Dermis blood vessel endothelial cell (primary cell): Measurements from ENCODE around the gene ARMC10. TPM values are rescaled to one million over a fixed set of nuclear protein-coding genes. Genes with fewer than 3 reads are reported as not detected.
"Not testable (repeated sequence)": the region's sequence is repeated elsewhere in the genome, so short reads cannot be mapped to it uniquely, and the experiment has no call there.

ENCODE experiments used
- DNase-seq: peaks from one replicate; pipeline ENCODE4 v3.0.0; 2010
- total RNA-seq: library from RNA; depleted of rRNA; stranded (reverse); fragments of >200 nt; gene quantifications from 2 replicates; pipeline ENCODE4 v1.2.3, GENCODE V29; 2014

The ARMC10 gene
- 29.7 and 36.8 TPM in 2 replicates for total RNA-seq

- peak; percentile 92 for DNase-seq
Measured at GRCh38 chr7:103074519-103075336, at the start of gene ARMC10, which contains the start of gene FBXL13. ARMC10 (plus strand) TSS chr7:103075140; CDS start chr7:103075273, 133 bp downstream. FBXL13 (minus strand) TSS chr7:103074796.

DNA sequence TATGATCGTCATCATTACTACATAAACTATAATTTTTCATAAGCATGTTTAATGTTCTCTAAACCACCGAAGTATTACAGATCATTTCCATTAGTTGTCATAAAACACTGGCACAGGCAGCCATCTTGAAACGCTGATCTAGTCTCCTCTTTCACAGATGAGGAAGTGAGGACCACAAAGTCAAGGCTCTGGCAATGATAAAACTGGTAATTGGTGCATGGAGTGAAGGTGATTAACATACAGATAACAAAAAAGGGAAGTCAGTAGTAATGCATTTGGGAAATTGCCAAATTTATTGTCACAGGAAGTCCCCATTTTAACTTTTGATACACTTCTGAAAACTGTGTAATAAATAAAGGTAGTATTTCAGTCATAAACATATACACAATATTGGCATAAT is 49.6 kb upstream of the ARMC10 start:
- DNase-seq = no peak

GRCh38 chr7:103031024-103031423 is 43.9 kb upstream of the ARMC10 start:
- no peak for DNase-seq

GRCh38 chr7:103031781-103032180 is 43.2 kb upstream of the ARMC10 start:
- DNase-seq = no peak

GRCh38 chr7:103034318-103034717 is 40.6 kb upstream of the ARMC10 start:
- not testable (repeated sequence) for DNase-seq

DNA sequence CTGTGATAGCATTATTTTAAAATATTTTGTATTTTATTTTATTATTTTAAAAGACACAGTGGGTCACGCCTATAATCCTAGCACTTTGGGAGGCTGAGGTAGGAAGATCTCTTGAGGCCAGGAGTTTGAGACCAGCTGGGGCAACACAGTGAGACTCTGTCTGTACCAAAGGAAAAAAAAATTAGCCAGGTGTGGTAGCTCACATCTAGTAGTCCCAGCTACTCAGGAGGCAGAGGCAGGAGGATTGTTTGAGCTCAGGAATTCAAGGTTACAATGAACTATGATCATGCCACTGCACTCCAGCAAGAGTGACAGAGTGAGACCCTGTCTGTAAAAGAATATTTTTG is 37.5 kb upstream of the ARMC10 start:
- no peak for DNase-seq

DNA sequence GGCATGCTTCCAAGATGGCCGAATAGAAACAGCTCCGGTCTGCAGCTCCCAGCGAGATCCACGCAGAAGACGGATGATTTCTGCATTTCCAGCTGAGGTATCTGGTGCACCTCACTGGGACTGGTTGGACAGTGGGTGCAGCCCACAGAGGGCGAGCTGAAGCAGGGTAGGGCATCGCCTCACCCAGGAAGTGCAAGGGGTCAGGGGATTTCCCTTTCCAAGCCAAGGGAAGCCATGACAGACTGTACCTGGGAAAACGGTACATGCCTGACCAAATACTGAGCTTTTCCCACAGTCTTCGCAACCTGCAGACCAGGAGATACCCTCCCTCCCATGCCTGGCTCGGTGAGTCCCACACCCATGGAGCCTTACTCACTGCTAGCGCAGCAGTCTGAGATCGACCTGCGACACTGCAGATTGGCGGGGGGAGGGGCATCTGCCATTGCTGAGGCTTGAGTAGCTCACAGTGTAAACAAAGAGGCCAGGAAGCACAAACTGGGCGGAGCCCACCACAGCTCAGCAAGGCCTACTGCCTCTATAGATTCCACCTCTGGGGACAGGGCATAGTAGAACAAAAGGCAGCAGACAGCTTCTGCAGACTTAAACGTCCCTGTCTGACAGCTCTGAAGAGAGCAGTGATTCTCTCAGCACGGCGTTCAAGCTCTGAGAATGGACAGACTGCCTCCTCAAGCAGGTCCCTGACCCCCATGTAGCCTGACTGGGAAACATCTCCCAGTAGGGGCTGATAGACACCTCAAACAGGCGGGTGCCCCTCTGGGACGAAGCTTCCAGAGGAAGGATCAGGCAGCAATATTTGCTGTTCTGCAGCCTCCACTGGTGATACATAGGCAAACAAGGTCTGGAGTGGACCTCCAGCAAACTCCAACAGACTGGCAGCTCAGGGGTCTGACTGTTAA is 36.9 kb upstream of the ARMC10 start:
- DNase-seq = not testable (repeated sequence)

GRCh38 chr7:103041815-103042214 is 33.1 kb upstream of the ARMC10 start:
- not testable (repeated sequence) for DNase-seq

GRCh38 chr7:103048833-103049232 is 26.1 kb upstream of the ARMC10 start:
- DNase-seq = peak; percentile 24

DNA sequence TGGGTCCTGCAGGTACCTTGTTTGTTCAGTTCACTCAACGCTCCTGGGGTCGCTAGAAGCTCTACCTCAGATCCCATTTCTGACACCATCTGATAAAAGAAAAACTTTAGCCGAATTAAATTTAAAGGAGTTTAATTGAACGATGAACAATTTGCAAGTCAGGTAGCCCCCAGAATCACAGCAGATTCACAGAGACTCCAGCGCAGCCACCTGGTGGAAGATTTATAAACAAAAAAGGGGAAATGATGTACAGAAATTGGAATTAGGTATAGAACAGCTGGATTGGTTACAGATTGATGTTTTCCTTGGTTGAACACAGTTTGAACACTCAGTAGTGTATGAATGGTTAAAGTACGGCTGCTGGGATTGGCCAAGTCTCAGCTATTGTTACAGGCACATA is 23.4 kb upstream of the ARMC10 start:
- no peak for DNase-seq

DNA sequence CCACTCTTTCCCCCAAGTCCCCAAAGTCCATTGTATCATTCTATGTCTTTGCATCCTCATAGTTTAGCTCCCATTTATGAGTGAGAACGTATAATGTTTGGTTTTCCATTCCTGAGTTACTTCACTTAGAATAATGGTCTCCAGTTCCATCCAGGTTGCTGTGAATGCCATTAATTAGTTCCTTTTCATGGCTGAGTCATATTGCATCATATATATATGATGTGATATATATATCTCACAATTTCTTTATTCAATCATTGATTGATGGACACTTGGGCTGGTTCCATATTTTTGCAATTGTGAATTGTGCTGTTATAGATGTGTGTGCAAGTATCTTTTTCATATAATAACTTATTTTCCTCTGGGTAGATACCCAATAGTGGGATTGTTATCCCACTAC is 18.9 kb upstream of the ARMC10 start:
- DNase-seq = not testable (repeated sequence)

DNA sequence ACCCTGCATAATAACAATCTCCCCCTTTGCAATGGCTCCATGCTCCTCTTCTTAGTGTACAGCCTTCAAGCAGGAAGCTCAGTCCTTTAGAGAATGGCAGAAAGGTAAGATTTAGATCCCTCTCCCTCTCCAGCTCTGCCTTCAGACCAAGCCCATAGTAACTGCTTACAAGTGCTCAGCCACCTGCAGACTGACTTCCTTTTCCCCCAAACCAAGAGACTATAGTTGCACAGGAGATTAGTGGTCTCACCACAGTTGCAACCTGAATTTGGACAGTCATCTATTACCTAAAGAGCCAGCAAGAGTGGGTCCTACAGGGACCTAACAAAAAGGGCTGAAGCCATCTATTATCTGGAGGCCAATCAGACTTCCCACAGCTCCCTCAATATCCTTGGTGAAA is 16.8 kb upstream of the ARMC10 start:
- no peak for DNase-seq

- DNase-seq = no peak
Measured at GRCh38 chr7:103059471-103059870, 15.5 kb upstream of the ARMC10 start.

DNA sequence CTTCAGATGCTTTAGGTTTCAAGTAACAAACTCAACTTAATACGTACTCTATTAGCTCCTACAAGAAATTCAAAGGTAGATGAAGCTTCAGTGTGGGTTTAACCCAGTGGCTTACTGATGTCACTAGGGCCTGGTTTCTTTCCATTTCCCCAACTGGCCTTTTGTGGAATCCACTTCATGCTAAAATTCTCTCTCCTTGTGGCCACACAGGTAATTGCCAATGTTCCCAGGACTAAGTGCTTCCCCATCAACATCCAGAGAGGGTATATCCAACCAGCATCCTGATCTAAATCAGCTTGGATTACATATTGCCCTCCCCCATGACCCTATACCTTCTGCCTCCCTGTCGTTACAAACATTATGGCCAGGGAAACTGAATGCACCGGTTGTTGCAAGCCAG is 11.0 kb upstream of the ARMC10 start:
- DNase-seq = no peak

DNA sequence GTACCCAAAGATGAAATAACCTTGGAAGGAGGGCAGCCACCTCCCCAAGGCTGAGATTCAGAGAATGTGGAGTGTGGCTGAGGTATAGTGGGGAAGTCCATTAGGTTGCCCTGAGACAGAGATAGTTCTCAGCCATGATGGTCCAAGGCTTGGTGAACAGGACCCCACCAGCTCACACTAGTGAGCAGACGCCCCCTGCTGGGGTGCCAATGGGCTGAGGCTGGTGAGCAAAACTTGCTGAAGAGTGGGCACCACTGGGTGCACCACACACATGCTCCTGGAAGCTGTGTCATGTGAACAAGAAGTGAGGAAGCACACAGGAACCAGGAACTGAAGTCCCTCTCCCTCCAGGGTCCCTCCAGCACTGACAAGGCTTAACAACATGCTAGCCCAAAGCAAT is 9.3 kb upstream of the ARMC10 start:
- DNase-seq = peak; percentile 72

DNA sequence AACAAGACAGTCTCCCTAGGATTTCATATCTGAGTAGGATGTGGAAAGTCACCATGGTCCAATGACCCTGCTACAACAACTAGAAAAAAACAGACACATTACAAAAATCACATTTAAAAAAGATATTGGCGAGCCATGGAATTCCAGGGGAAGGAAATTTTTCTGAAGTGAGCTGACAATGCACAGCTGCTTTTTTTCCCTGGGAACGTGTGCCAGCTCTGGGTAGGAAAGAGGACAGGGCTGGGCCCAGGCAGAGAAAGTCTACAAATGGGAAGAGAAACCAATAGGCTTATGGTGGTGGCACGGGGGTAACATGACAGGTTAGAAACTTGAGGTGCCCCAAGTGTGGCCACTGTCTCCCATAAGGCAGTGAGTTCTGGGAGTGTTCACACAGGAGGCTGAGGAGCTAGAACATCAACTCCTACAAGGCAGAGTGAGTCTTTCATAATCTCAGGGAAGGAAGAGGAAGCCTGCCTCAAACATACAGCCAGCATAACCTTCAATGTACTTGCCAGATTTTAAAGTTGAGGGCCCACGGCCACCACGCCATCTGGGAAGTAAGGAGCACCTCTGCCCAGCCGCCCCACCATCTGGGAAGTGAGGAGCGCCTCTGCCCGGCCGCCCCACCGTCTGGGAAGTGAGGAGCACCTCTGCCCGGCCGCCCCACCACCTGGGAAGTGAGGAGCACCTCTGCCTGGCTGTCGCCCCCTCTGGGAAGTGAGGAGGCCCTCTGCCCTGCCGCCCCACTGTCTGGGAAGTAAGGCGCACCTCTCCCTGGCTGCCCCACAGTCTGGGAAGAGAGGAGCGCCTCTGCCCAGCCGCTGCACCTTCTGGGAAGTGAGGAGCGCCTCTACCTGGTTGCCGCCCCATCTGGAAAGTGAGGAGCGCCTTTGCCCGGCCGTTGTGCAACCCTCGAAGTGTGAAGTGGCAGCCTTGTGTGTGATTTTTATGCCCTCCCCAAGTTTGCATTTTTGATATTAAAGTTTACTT is 6.2 kb upstream of the ARMC10 start:
- no peak for DNase-seq

GRCh38 chr7:103071000-103071399 is 3.9 kb upstream of the ARMC10 start:
- DNase-seq = no peak

DNA sequence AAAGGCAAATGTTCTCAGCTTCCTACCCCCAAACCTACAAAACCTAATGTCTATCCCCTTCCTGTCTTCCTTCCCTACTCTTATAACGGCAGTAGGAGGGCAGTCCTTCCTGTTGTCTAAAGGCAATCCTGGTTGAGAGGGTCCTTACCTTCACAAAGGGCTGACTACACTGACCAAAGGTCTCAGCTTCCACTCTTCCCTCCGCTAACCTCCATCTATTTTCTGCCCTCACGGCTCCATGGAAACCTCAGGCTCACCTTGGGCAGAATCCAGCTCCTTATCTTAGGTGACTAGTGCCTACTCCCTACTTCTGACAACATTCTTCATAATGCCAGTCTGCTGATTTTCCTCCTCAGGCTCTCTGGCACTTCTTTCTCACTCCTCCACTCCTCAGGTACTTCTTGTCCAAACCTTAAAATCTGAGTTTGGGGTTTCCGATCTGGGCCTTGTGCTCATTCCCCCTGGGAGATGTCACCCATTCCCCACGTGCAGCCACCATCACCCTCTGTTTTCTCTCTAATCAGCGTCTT is 886 bp upstream of the ARMC10 start:
- DNase-seq = no peak

DNA sequence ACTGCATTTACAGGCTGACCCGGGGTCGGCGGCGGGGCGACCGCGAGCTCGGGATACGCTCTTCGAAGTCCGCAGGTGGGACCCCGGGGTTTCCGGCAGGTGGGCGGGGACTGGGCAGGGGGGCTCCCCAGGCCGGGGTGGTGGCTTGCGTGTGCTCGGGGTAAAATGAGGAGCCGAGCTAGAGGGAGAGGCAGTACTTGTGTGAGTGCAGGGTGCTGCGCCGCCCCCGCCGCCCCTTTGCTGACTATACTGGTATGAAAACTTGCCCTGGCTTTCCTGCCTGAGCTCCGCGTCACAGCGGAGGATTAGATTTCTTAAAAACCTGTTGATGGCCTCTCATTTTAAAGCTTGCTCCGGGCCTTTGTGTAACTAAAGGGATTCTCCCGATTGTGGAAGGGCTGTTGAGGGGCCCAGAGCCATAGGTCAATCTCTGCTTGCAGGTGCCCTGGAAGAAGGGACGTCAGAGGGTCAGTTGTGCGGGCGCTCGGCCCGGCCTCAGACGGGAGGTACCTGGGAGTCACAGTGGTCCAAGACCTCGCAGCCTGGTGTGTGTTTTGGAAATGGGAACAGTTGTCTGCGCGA is 488 bp downstream of the ARMC10 start:
- DNase-seq = peak; percentile 65

- no peak for DNase-seq
Measured at GRCh38 chr7:103076764-103077163, 1.8 kb downstream of the ARMC10 start.

GRCh38 chr7:103077318-103077717 is 2.4 kb downstream of the ARMC10 start:
- DNase-seq = no peak

- not testable (repeated sequence) for DNase-seq
Measured at GRCh38 chr7:103078226-103078625, 3.3 kb downstream of the ARMC10 start.
